Activated T-cell treated with anti-CD3 and anti-CD28 coated beads, Interleukin-2, amount 50 U/mL, for 72 hours (primary cell): ENCODE measurements around the gene PLXNA2. TPM values are rescaled to one million over a fixed set of nuclear protein-coding genes. Genes with fewer than 3 reads are reported as not detected.
A peak's percentile ranks its signal among the peaks of the same experiment; 100 is the strongest.

Source experiments
- ATAC-seq, 2 donors: fragments of 150-1000 bp; cut with Tn5 transposase; replicated peaks in 1 of 2; 2 replicates each; pipeline ENCODE4 v1.10.0; 2021; ENCODE audit warnings: moderate library complexity in 2 of 2, mild to moderate bottlenecking in 1 of 2
- DNase-seq, 2 donors: peaks; one replicate each; pipeline ENCODE4 v3.0.0; 2021 to 2022; ENCODE audit warnings: mixed read lengths in 1 of 2
- H3K27ac Mint-ChIP-seq: one replicate; pipeline ENCODE4 v1.8.0; 2022; ENCODE audit warnings: mild to moderate bottlenecking, moderate library complexity, mixed read lengths
- H3K27me3 Mint-ChIP-seq: one replicate; pipeline ENCODE4 v1.8.0; 2022; ENCODE audit warnings: low read depth, mixed read lengths
- H3K36me3 Mint-ChIP-seq, 2 donors: one replicate each; pipeline ENCODE4 v1.8.0; 2022; ENCODE audit warnings: mixed read lengths in 2 of 2, mild to moderate bottlenecking in 1 of 2; ENCODE audit not compliant: insufficient read depth in 2 of 2
- H3K4me1 Mint-ChIP-seq: one replicate; pipeline ENCODE4 v1.8.0; 2022; ENCODE audit warnings: low read depth, mixed read lengths
- H3K4me3 Mint-ChIP-seq, 2 donors: one replicate each; pipeline ENCODE4 v1.8.0; 2022; ENCODE audit warnings: mild to moderate bottlenecking in 2 of 2, mixed read lengths in 2 of 2, moderate library complexity in 2 of 2
- H3K9me3 Mint-ChIP-seq, 2 donors: one replicate each; pipeline ENCODE4 v1.8.0; 2022; ENCODE audit warnings: mixed read lengths in 2 of 2
- total RNA-seq, 2 donors: library from RNA; stranded (reverse); gene quantifications; one replicate each; pipeline ENCODE4 v1.2.3, GENCODE V29; 2022

The PLXNA2 gene
- total RNA-seq, 2 donors from 2014 or later = 0.07 to 0.72 TPM

- no peak overlapping the region for H3K27ac Mint-ChIP-seq
- no peaks in the 10 kb centered on the region for H3K4me1 Mint-ChIP-seq
- peaks cover 13% of the 10 kb centered on the region for H3K27me3 Mint-ChIP-seq
- DNase-seq (no peak), ATAC-seq (no peak)
- no peaks in the 10 kb centered on the region for H3K9me3 Mint-ChIP-seq
- no peaks in the 10 kb centered on the region for H3K36me3 Mint-ChIP-seq
- H3K4me3 Mint-ChIP-seq = no peak overlapping the region
These were observed 143.3 kb downstream of the PLXNA2 start for GRCh38 chr1:208100906-208101305.

- DNase-seq (no peak), ATAC-seq (no peak)
- Mint-ChIP-seq H3K27me3 (peaks cover 13% of the 10 kb centered on the region), H3K4me3 (no peak overlapping the region), H3K27ac (no peak overlapping the region), H3K4me1 (no peaks in the 10 kb centered on the region), H3K36me3 (no peaks in the 10 kb centered on the region), H3K9me3 (no peaks in the 10 kb centered on the region)
These were observed 144.1 kb downstream of the PLXNA2 start for GRCh38 chr1:208100106-208100505.

- no peak overlapping the region for H3K4me3 Mint-ChIP-seq
These were observed 145.4 kb downstream of the PLXNA2 start for GRCh38 chr1:208098773-208099172.

GRCh38 chr1:208093754-208094719 is 150.1 kb downstream of the PLXNA2 start:
- Mint-ChIP-seq H3K27me3 (no peaks in the 10 kb centered on the region), H3K9me3 (no peaks in the 10 kb centered on the region), H3K4me1 (no peaks in the 10 kb centered on the region), H3K27ac (no peak overlapping the region), H3K36me3 (no peaks in the 10 kb centered on the region), H3K4me3 (no peak overlapping the region)
- peak; percentile 58 to 72 for ATAC-seq
- DNase-seq = peak; percentile 74

More at GRCh38 chr1:208098773-208099172, 145.4 kb downstream of the PLXNA2 start:
- ATAC-seq (no peak), DNase-seq (no peak)
- Mint-ChIP-seq H3K9me3 (no peaks in the 10 kb centered on the region), H3K36me3 (no peaks in the 10 kb centered on the region), H3K27ac (no peak overlapping the region), H3K4me1 (no peaks in the 10 kb centered on the region), H3K27me3 (peaks cover 13% of the 10 kb centered on the region)

- Mint-ChIP-seq H3K4me3 (no peak overlapping the region), H3K9me3 (no peaks in the 10 kb centered on the region)
- no peak for DNase-seq
These were observed 151.1 kb downstream of the PLXNA2 start for GRCh38 chr1:208093046-208093445.

GRCh38 chr1:208090388-208091301 is 153.5 kb downstream of the PLXNA2 start:
- Mint-ChIP-seq H3K4me3 (no peak overlapping the region), H3K27me3 (no peaks in the 10 kb centered on the region), H3K4me1 (peaks cover 27% of the 10 kb centered on the region), H3K36me3 (no peaks in the 10 kb centered on the region), H3K27ac (no peak overlapping the region), H3K9me3 (no peaks in the 10 kb centered on the region)
- ATAC-seq = no peak
- no peak for DNase-seq

More at GRCh38 chr1:208093046-208093445, 151.1 kb downstream of the PLXNA2 start:
- Mint-ChIP-seq H3K27ac (no peak overlapping the region), H3K4me1 (peaks cover 5% of the 10 kb centered on the region), H3K27me3 (no peaks in the 10 kb centered on the region), H3K36me3 (no peaks in the 10 kb centered on the region)
- no peak for ATAC-seq

- Mint-ChIP-seq H3K27me3 (no peaks in the 10 kb centered on the region), H3K27ac (no peak overlapping the region), H3K9me3 (no peaks in the 10 kb centered on the region), H3K4me3 (no peak overlapping the region), H3K4me1 (peaks cover 29% of the 10 kb centered on the region), H3K36me3 (no peaks in the 10 kb centered on the region)
- DNase-seq (no peak), ATAC-seq (no peak)
These were observed 154.3 kb downstream of the PLXNA2 start for GRCh38 chr1:208089761-208090370.

- Mint-ChIP-seq H3K9me3 (no peaks in the 10 kb centered on the region), H3K27me3 (no peaks in the 10 kb centered on the region), H3K36me3 (no peaks in the 10 kb centered on the region), H3K4me3 (no peak overlapping the region), H3K4me1 (peaks cover 29% of the 10 kb centered on the region), H3K27ac (no peak overlapping the region)
- DNase-seq (no peak), ATAC-seq (no peak)
These were observed 155.0 kb downstream of the PLXNA2 start for GRCh38 chr1:208089149-208089548.

- H3K27ac Mint-ChIP-seq = no peak overlapping the region
- H3K4me3 Mint-ChIP-seq = no peak overlapping the region
- DNase-seq = peak in 1 of 2 donors; percentile 14
- H3K4me1 Mint-ChIP-seq = peaks cover 29% of the 10 kb centered on the region
- H3K36me3 Mint-ChIP-seq = no peaks in the 10 kb centered on the region
- no peaks in the 10 kb centered on the region for H3K9me3 Mint-ChIP-seq
- ATAC-seq = peak in 1 of 2 donors; percentile 35
- H3K27me3 Mint-ChIP-seq = no peaks in the 10 kb centered on the region
These were observed 155.9 kb downstream of the PLXNA2 start for GRCh38 chr1:208088319-208088718.

GRCh38 chr1:208085655-208086515 is 158.3 kb downstream of the PLXNA2 start:
- ATAC-seq = no peak
- H3K9me3 Mint-ChIP-seq = no peaks in the 10 kb centered on the region
- H3K27ac Mint-ChIP-seq = peak overlapping the region; percentile 86
- no peaks in the 10 kb centered on the region for H3K27me3 Mint-ChIP-seq
- DNase-seq = no peak
- peak overlapping the region; percentile 79 to 82 for H3K4me3 Mint-ChIP-seq
- H3K4me1 Mint-ChIP-seq = peaks cover 29% of the 10 kb centered on the region
- no peaks in the 10 kb centered on the region for H3K36me3 Mint-ChIP-seq

GRCh38 chr1:208084764-208085163 is 159.4 kb downstream of the PLXNA2 start:
- Mint-ChIP-seq H3K4me3 (no peak overlapping the region), H3K4me1 (peaks cover 29% of the 10 kb centered on the region), H3K27me3 (no peaks in the 10 kb centered on the region), H3K36me3 (no peaks in the 10 kb centered on the region), H3K27ac (no peak overlapping the region), H3K9me3 (no peaks in the 10 kb centered on the region)
- DNase-seq = no peak
- ATAC-seq = no peak

GRCh38 chr1:208084220-208084619 is 160.0 kb downstream of the PLXNA2 start:
- Mint-ChIP-seq H3K4me1 (peaks cover 29% of the 10 kb centered on the region), H3K36me3 (no peaks in the 10 kb centered on the region), H3K9me3 (no peaks in the 10 kb centered on the region), H3K4me3 (no peak overlapping the region), H3K27me3 (no peaks in the 10 kb centered on the region), H3K27ac (no peak overlapping the region)
- DNase-seq (no peak), ATAC-seq (no peak)
